Neural crest cell (in vitro differentiated cells): ENCODE data around the gene CDCA7L. TPM values are rescaled to one million over a fixed set of nuclear protein-coding genes. Genes with fewer than 3 reads are reported as not detected.

Experiments
- DNase-seq: peaks from one replicate; pipeline ENCODE4 v3.0.0; 2021; ENCODE audit warnings: low read depth, mixed read lengths, low spot score
- H3K27ac Mint-ChIP-seq: one replicate; pipeline ENCODE4 v1.8.0; 2021; ENCODE audit warnings: mild to moderate bottlenecking, mixed read lengths; ENCODE audit not compliant: unreplicated experiment
- H3K27me3 Mint-ChIP-seq: 2 replicates; pipeline ENCODE4 v1.8.0; 2021; ENCODE audit warnings: low read depth, mild to moderate bottlenecking, mixed read lengths
- H3K36me3 Mint-ChIP-seq: 2 replicates; pipeline ENCODE4 v1.8.0; 2021; ENCODE audit warnings: low read depth, mild to moderate bottlenecking, mixed read lengths
- H3K4me1 Mint-ChIP-seq: 2 replicates; pipeline ENCODE4 v1.8.0; 2021; ENCODE audit warnings: mixed read lengths
- H3K4me3 Mint-ChIP-seq: one replicate; pipeline ENCODE4 v1.8.0; 2021; ENCODE audit warnings: mild to moderate bottlenecking, mixed read lengths
- H3K9me3 Mint-ChIP-seq: 2 replicates; pipeline ENCODE4 v1.8.0; 2021; ENCODE audit warnings: mixed read lengths
- total RNA-seq: library from RNA; stranded (reverse); gene quantifications from 2 replicates; pipeline ENCODE4 v1.2.1, GENCODE V29; 2021
- TF ChIP-seq, protein P1 (sequence below): fragments of 200-600 bp; sonication (generic); conservative IDR thresholded peaks from 2 replicates; pipeline ENCODE4 v1.5.0; 2021; ENCODE audit warnings: antibody characterized with exemption, mild to moderate bottlenecking

The CDCA7L gene
- total RNA-seq, 1 donor from 2014 or later = 84.7 TPM

DNA sequence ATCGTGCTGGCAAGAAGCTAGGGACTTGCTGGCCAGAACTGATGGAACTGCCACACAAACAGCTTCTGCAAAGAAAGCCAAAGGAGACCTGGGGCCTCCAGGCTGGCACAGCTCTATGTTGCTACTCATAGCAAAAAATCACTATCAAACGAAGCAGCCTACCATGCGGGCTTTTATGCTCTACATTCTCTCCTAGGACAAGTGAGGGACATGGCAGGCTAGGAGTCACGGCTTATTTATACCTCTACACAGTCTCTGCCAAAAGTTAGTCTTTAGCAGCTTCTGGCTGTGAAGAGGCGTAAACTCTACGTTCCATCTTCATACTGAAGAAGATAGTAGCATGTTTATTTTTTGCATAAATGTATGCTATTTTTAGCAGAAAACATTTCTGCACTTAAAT, 35.4 kb downstream of the CDCA7L start:
- no peaks in the 10 kb centered on the region for H3K9me3 Mint-ChIP-seq
- no peak overlapping the region for H3K27ac Mint-ChIP-seq
- no peak overlapping the region for H3K4me3 Mint-ChIP-seq
- H3K36me3 Mint-ChIP-seq = peaks cover 41% of the 10 kb centered on the region
- H3K4me1 Mint-ChIP-seq = peaks cover 4% of the 10 kb centered on the region
- TF ChIP-seq, protein P1, sequence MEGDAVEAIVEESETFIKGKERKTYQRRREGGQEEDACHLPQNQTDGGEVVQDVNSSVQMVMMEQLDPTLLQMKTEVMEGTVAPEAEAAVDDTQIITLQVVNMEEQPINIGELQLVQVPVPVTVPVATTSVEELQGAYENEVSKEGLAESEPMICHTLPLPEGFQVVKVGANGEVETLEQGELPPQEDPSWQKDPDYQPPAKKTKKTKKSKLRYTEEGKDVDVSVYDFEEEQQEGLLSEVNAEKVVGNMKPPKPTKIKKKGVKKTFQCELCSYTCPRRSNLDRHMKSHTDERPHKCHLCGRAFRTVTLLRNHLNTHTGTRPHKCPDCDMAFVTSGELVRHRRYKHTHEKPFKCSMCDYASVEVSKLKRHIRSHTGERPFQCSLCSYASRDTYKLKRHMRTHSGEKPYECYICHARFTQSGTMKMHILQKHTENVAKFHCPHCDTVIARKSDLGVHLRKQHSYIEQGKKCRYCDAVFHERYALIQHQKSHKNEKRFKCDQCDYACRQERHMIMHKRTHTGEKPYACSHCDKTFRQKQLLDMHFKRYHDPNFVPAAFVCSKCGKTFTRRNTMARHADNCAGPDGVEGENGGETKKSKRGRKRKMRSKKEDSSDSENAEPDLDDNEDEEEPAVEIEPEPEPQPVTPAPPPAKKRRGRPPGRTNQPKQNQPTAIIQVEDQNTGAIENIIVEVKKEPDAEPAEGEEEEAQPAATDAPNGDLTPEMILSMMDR = no peak
- no peak for DNase-seq
- no peaks in the 10 kb centered on the region for H3K27me3 Mint-ChIP-seq

DNA sequence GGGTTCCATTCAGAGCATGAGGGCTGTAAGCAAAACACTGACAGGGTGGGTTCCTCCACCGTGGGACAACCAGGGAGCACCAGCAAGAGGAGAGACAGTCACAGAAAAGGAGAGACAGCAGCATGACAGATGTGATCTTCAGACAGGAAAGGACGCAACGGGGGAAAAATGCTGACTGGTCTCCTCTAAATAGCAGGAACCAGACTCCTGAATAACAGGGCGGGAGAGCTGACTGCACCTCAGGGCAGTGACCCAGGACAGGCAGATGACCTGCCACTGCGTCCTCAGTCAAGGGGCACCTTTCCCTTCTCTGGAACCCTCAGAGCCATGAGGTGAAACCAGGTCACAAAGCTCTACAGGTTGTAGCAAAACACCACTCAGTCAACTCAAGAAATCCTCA, 37.0 kb downstream of the CDCA7L start:
- H3K27ac Mint-ChIP-seq = no peak overlapping the region
- no peaks in the 10 kb centered on the region for H3K4me1 Mint-ChIP-seq
- TF ChIP-seq, protein P1 = no peak
- H3K27me3 Mint-ChIP-seq = no peaks in the 10 kb centered on the region
- no peaks in the 10 kb centered on the region for H3K9me3 Mint-ChIP-seq
- DNase-seq = no peak
- no peak overlapping the region for H3K4me3 Mint-ChIP-seq
- H3K36me3 Mint-ChIP-seq = peaks cover 43% of the 10 kb centered on the region

DNA sequence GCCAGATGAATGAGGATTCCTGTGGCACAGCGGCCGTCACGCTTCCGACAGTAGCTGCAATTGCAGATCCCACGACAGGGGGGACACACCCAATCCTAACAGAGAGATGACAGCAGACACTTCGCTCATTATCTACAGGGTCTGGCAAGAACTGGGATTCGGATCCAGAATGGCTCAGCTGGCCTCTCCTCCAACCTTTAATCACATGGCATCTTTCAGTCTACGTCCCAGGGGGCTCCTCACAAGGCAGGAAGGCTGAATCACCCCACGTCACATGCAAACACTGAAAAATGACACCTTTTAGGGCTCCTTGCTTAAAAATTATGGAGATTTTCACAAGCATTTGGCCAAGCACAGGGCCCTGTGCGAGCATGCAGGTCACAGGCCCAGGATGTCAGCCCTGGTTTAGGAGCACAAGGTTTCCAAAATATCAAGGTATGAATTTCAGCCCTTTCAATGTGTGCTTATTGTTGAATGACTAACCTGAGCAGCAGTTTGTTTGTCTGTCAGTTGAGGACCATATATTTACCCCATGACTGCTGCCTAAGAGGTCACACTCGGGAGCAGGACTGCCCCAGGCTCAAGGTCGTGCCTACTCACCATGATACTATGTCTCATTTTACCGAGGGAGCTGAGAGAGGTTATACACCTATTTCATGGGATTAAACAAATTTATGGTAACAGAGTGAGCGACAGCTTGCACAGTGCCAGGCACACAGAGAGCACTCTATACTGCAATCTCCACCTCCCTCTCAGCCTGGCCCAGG, 42.5 kb downstream of the CDCA7L start:
- Mint-ChIP-seq H3K27ac (peak overlapping the region; percentile 46), H3K9me3 (no peaks in the 10 kb centered on the region), H3K4me1 (no peaks in the 10 kb centered on the region), H3K4me3 (no peak overlapping the region), H3K27me3 (no peaks in the 10 kb centered on the region), H3K36me3 (peaks cover 52% of the 10 kb centered on the region)
- TF ChIP-seq, protein P1 = no peak
- no peak for DNase-seq

DNA sequence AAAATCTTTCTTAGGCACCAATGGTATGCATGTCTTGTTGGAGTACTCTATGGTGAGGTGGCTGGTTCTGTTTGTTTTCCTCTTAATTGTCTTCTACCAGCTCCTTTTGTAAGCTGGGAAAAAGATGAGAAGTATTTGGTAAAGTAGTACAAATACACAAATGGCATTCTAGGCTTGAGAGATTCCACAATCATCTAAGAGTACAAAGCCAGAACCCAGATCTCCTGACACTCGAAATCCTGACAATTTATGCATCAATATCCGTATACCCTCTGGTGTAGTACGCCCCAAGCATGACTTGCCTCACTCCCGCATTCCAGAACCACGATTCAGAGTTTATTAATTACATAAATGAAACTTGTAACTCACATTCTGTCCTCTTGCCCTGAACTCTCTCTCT, 43.5 kb downstream of the CDCA7L start:
- H3K9me3 Mint-ChIP-seq = no peaks in the 10 kb centered on the region

DNA sequence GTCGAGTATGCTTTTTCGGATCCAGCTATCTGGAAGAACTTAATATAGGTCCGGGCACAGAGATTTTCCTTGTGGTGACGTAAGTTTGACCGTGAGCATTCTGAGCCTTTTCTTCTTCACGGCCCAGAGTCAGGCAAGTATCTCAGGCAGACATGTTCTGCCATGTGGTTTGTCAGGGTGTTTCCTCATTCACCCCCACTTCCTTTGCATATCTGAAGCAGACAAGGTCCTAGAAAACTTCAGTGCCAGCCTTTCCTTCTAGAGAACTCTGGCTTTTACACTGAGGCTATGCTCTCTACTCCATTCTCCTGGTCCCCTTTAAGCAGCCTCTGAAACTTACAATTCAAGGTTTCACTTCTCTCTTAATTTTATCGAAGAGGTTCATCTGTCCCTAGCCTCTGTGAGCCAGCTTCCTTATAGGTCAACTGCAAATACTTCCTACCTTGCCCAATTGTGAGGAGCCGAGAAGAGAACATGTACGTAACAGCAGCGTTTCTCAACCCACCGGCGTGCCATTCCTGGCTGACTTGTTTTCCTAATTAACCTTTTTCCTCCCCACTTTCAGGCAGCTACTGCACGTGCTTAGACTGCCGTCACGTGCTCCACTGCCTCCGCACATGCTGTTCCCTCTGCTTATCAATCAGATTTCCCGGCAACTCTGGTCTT, 47.3 kb downstream of the CDCA7L start:
- H3K27me3 Mint-ChIP-seq = no peaks in the 10 kb centered on the region
- TF ChIP-seq, protein P1 = no peak
- H3K27ac Mint-ChIP-seq = peak overlapping the region; percentile 46
- no peaks in the 10 kb centered on the region for H3K4me1 Mint-ChIP-seq
- H3K4me3 Mint-ChIP-seq = no peak overlapping the region
- no peak for DNase-seq
- H3K9me3 Mint-ChIP-seq = no peaks in the 10 kb centered on the region
- H3K36me3 Mint-ChIP-seq = peaks cover 42% of the 10 kb centered on the region

More for the DNA sequence above, 43.5 kb downstream of the CDCA7L start:
- Mint-ChIP-seq H3K36me3 (peaks cover 51% of the 10 kb centered on the region), H3K4me1 (no peaks in the 10 kb centered on the region), H3K27me3 (no peaks in the 10 kb centered on the region), H3K27ac (no peak overlapping the region), H3K4me3 (no peak overlapping the region)
- DNase-seq = no peak
- TF ChIP-seq, protein P1 = no peak
